ENCODE measurements around the gene USP53.

USP53 gene

DNA sequence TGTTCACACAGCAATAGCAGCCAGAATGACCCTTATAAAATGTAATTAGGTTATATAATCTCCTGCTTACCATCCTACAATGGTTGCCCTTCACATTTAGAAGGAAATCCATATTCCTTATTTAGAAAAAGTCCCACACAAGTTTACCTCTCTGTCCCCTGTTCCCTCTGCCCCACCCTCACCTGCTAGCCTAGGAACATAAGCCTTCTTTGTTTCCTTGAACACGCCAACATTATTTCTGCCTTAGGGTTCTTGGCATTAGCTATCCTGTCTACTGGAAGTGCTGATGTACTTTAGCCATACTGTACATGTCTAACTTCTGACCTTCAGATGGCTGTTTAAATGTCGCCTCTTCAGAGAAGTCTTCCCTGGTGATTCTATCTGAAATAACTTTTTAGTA lies 28.4 kb upstream of the USP53 start:
- TF ChIP-seq, protein P1, sequence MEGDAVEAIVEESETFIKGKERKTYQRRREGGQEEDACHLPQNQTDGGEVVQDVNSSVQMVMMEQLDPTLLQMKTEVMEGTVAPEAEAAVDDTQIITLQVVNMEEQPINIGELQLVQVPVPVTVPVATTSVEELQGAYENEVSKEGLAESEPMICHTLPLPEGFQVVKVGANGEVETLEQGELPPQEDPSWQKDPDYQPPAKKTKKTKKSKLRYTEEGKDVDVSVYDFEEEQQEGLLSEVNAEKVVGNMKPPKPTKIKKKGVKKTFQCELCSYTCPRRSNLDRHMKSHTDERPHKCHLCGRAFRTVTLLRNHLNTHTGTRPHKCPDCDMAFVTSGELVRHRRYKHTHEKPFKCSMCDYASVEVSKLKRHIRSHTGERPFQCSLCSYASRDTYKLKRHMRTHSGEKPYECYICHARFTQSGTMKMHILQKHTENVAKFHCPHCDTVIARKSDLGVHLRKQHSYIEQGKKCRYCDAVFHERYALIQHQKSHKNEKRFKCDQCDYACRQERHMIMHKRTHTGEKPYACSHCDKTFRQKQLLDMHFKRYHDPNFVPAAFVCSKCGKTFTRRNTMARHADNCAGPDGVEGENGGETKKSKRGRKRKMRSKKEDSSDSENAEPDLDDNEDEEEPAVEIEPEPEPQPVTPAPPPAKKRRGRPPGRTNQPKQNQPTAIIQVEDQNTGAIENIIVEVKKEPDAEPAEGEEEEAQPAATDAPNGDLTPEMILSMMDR (IDR thresholded peaks at IDR 0.05; ENCODE audit: insufficient read depth, low read length, missing control alignments), result no peak
- ChIA-PET CTCF (no interaction called here), POLR2A (no interaction called here)
- H3K4me3 ChIP-seq (ENCODE audit: low read depth, low read length), result no peak overlapping the region
- no peak for DNase-seq (ENCODE audit: low read depth, low spot score)

DNA sequence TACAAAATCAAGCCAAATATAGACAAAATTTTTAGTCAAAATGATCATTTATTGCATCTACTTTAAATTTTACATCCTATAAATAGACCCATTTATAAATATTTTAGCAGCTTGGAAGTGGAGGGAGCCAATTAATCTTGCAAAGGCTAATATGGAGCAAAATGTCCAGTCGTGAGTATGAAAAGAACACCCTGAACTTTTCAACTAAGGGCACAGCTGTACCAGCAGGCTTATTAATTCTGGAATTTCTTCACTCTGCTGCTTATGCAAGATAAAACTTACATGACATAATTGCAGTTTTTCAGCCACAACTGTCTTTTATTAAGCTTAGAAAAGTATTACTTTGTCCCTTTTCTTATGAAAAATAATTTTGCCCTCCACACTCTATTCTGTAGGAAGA lies 22.9 kb upstream of the USP53 start:
- TF ChIP-seq, protein P1 (IDR thresholded peaks at IDR 0.05; ENCODE audit: insufficient read depth, low read length, missing control alignments), result no peak
- no peak overlapping the region for H3K4me3 ChIP-seq (ENCODE audit: low read depth, low read length)
- no peak for DNase-seq (ENCODE audit: low read depth, low spot score)
- ChIA-PET POLR2A (no interaction called here), CTCF (interaction anchor here (1.9 kb wide), 1 partner anchor 147 kb away, joined by 4 read pairs; no protein-coding TSS in a partner anchor)

DNA sequence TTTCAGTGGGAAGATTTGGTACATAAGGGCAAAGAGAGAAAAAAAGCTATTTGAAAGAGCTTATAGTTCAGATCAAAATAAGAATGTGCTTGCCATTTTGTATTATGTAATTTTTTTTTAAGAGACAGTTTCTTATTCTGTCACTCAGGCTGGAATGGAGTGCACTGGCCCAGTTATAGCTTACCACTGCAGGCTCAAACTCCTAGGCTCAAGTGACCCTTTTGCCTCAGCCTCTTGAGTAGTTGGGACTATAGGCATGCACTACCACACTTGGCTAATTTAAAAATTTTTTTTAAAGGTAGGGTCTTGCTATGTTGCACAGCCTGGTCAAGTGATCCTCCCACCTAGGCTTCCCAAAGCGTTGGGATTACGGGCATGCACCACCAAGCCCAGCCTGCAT lies 22.2 kb upstream of the USP53 start:
- TF ChIP-seq, protein P1 (IDR thresholded peaks at IDR 0.05; ENCODE audit: insufficient read depth, low read length, missing control alignments), result no peak
- ChIA-PET POLR2A (no interaction called here), CTCF (interaction anchor here (1.9 kb wide), 1 partner anchor 147 kb away, joined by 4 read pairs; no protein-coding TSS in a partner anchor)
- no peak overlapping the region for H3K4me3 ChIP-seq (ENCODE audit: low read depth, low read length)
- DNase-seq (ENCODE audit: low read depth, low spot score), result no peak

DNA sequence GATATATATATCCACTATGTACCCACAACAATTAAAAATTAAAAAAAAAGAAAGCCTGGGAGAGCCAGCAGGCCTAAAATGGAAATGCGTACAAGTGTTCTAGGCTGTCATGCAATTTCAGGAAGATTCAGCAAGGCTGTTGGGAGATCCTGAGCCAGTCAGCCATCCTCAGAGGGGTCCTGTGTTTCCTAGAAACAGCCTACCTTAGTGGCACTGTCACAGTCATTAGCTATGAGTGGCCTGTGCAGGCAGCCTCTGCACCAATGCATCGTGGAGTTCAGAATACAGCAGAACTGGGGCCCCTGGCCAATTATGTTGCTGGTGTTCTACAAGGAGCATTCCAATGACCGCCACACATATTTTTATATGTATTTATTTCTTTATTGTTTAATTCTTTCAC lies 21.0 kb upstream of the USP53 start:
- TF ChIP-seq, protein P1 (IDR thresholded peaks at IDR 0.05; ENCODE audit: insufficient read depth, low read length, missing control alignments), result no peak
- no peak for DNase-seq (ENCODE audit: low read depth, low spot score)
- POLR2A ChIA-PET, result no interaction called here
- CTCF ChIA-PET, result no interaction called here
- H3K4me3 ChIP-seq (ENCODE audit: low read depth, low read length), result no peak overlapping the region

DNA sequence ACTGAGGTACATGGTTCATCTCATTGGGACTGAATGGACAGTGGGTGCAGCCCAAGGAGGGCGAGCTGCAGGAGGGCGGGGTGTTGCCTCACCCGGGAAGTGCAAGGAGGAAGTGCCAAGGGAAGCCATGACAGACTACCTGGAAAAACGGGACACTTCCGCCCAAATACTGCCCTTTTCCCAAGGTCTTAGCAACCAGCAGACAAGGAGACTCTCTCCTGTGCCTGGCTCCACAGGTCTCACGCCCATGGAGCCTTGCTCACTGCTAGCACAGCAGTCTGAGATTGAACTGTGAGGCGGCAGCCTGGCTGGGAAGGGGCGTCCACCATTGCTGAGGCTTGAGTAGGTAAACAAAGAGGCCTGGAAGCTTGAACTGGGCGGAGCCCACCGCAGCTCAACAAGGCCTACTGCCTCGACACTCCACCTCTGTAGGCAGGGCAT lies 14.7 kb upstream of the USP53 start:
- POLR2A ChIA-PET, result interaction anchor here (0.6 kb wide), 1 partner anchor 75 kb away, joined by 3 read pairs; no protein-coding TSS in a partner anchor
- CTCF ChIA-PET, result interaction anchor here (0.7 kb wide), 1 partner anchor 155 kb away, joined by 3 read pairs; no protein-coding TSS in a partner anchor
- no peak for DNase-seq (ENCODE audit: low read depth, low spot score)
- H3K4me3 ChIP-seq (ENCODE audit: low read depth, low read length), result no peak overlapping the region
- TF ChIP-seq, protein P1 (IDR thresholded peaks at IDR 0.05; ENCODE audit: insufficient read depth, low read length, missing control alignments), result no peak

DNA sequence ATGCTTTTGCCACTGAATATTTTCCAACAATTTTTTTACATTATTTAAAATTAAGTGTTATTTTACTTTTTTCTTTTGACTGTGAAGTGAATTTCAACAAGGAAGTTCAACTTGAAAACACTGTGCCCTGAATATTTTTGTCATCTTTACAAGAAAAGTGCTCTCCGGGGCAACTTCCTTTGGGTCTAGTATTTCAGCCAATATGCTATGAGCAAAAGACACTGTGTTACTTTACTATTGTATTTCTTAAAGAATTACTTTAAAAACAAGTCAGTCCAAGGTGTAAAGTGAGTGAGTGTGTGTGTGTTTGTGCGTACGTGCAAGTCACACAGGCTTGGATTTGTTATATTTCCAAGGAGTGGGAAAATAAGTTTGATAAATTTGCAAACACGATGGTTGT lies 7.6 kb upstream of the USP53 start:
- no peak overlapping the region for H3K4me3 ChIP-seq (ENCODE audit: low read depth, low read length)
- TF ChIP-seq, protein P1 (IDR thresholded peaks at IDR 0.05; ENCODE audit: insufficient read depth, low read length, missing control alignments), result no peak
- POLR2A ChIA-PET, result no interaction called here
- no peak for DNase-seq (ENCODE audit: low read depth, low spot score)
- CTCF ChIA-PET, result no interaction called here

All from AG04449 (cell line).